Aortic smooth muscle cell (primary cell): Measurements from ENCODE around the gene ZC3H18. TPM values are rescaled to one million over a fixed set of nuclear protein-coding genes. Genes with fewer than 3 reads are reported as not detected.

Experiments
- total RNA-seq: library from RNA; depleted of rRNA; stranded (reverse); fragments of >200 nt; gene quantifications from 2 replicates; pipeline ENCODE4 v1.2.3, GENCODE V29; 2014

Gene ZC3H18
- total RNA-seq = 9.8 and 11.6 TPM in 2 replicates

DNA sequence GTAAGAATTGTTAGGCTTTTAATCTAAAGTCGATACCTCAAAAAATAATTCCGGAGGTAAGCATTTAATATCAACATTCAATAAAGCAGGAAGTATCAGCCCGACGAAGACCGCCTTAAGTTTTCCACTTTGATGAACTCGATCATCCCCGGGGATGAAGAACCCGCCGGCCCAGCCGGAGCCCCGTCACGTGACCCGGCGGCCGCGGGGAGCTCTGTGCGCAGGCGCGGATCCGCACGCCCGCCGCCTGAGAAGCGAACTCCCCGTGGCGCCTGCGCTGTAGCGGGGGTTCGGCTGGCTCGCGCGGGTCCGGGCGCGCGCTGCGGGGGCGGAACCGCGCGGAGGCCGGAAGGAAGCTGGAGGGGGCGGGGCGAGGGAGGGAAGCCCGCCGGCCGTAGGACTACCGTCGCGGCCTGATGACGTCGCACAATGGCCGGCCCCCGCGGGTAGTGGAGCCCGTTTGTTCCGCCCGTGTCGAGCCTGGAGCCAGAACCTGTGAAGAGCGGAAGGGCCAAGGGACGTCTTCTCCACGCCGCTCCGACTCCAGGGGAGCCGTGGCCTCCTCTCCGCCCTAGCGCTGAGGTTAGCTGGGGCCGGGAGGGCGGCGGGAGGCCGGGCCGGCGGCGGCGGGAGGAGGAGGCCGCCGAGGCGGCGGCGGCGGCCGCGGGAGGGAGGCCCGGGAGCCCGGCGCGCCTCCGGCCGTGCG, at the start of gene ZC3H18:
ZC3H18 (plus strand) TSS at position 419 of the 706 bp plus-strand sequence. CDS start 6,721 bp downstream, outside the sequence.

DNA sequence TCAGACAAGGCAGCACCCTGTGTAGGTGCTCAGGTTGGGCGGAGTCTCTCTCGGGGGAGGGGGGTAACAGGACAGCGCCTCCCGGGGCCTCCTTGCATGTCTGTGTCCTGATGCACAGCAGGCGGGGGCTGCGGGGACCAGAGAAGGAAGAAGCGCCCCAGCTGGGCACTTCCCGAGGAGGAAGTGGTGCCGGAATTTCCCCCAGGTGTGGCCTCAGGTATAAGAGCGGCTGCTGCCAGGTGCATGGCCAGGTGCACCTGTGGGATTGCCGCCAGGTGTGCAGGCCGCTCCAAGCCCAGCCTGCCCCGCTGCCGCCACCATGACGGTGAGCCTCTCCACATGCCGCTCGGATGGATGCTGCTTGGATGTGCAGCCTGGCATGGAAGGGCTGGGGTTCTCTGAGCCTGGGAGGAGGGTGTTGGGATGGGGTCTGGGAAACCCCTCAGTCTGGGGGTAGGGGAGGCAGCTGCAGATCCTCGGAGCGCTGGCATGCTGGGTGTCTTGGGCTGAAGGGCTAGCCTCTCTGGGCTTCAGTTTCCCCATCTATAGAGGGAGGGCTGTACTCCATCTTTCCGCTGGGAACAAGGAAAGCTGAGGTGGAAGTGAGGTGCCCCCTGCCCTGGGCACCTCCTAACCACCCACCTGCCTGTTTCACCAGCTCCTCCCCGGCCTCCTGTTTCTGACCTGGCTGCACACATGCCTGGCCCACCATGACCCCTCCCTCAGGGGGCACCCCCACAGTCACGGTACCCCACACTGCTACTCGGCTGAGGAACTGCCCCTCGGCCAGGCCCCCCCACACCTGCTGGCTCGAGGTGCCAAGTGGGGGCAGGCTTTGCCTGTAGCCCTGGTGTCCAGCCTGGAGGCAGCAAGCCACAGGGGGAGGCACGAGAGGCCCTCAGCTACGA, 68.4 kb downstream of the ZC3H18 start, which contains the start of gene IL17C:
IL17C (plus strand) TSS at position 250 of the 908 bp plus-strand sequence; CDS start at position 320, 70 bp downstream.

DNA sequence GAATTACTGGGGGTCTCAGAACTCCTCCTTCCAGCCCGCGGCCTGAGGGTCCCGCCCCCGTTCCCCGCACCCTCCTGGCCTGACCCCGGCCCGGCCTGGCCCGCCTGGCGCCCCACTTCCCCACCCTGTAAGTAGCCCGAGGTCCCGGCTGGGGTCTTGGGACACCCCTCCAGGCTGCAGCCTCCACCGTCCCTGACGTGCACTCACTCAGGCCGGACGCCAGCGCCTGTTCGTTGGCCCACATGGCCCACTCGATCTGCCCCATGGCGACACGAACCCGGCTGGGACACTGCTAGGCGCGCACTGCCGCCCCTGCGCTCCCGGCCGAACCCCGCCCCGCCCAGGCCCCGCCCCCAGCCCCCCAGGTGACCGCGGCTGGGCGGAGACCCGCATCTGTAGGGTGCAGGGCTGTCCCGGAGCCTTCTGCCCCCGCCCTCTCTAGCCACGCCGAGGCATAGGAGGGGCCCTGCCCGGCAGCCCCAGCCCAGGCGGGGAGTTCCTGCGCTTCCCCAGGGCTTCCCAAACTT, 80.6 kb downstream of the ZC3H18 start, which contains the start of gene CYBA:
CYBA (minus strand) TSS at position 305 of the 527 bp plus-strand sequence; CDS start at position 265, 40 bp downstream.

DNA sequence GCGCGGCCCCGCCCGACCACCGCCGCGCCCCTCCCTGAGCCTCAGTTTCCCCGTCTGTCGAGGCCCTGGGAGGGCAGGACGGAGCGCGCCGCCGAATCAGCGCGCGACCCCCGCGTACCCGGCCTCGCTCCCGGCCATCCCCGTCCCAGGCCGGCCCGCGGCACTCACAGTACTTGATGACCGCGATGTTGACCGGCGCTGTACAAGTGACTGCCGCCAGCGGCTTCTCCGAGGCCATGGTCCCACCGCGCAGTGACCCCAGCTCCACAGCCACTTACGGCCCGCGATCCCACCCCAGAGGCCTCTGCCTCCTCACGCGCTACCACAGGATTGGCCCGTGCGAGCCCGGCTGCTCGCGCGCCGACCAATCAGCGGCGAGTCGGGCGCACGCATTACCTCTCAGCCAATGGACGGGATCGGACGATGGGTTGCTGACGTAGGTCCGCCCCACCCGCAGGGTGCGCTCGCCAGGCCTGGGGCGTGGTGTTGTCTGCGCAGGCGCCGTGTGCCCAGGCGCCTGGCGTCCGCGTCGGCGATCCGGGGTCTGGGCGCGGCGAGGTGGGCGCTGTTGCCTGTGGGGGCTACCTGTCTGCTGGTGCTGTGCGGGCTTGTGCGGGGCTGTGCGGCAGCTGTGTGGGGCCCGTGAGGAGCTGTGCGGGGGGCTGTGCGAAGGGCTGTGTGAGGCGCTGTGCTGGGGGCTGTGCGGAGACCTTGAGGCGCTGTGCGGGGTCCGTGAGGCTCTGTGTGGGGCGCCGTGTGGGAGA, 92.8 kb downstream of the ZC3H18 start, which contains the start of gene MVD:
MVD (minus strand) TSS at position 249 of the 764 bp plus-strand sequence; CDS start at position 238, 11 bp downstream.

Other genes starting within 250 kb of the ZC3H18 start
- gene ZNF469, start 187.4 kb upstream of the ZC3H18 start, total RNA-seq = 0.92 and 1.2 TPM in 2 replicates
- 1.1 and 1.7 TPM in 2 replicates for gene ZFPM1, start 117.1 kb upstream of the ZC3H18 start, total RNA-seq
- not detected in 2 replicates for gene IL17C, start 68.2 kb downstream of the ZC3H18 start, total RNA-seq
- 363 and 449 TPM in 2 replicates for gene CYBA, start 80.7 kb downstream of the ZC3H18 start, total RNA-seq
- 60.4 and 68.6 TPM in 2 replicates for gene MVD, start 92.7 kb downstream of the ZC3H18 start, total RNA-seq
- gene SNAI3, start 116.1 kb downstream of the ZC3H18 start, total RNA-seq = not detected in 2 replicates
- gene RNF166, start 136.0 kb downstream of the ZC3H18 start, total RNA-seq = 8.0 and 10.4 TPM in 2 replicates
- gene CTU2, start 136.1 kb downstream of the ZC3H18 start, total RNA-seq = 11.3 and 17.6 TPM in 2 replicates
- 190 and 217 TPM in 2 replicates for gene PIEZO1, start 214.8 kb downstream of the ZC3H18 start, total RNA-seq
- 5.0 and 12.3 TPM in 2 replicates for gene CDT1, start 233.4 kb downstream of the ZC3H18 start, total RNA-seq
- 64.6 and 70.0 TPM in 2 replicates for gene APRT, start 241.5 kb downstream of the ZC3H18 start, total RNA-seq